GM10847 (cell line): ENCODE measurements around the gene KCNG2.

Source experiments
- POLR2A ChIP-seq: IDR thresholded peaks from 2 replicates; pipeline ENCODE4 v1.6.1; 2011; ENCODE audit not compliant: insufficient read length; ENCODE audit errors: extremely low read depth

KCNG2 gene

DNA sequence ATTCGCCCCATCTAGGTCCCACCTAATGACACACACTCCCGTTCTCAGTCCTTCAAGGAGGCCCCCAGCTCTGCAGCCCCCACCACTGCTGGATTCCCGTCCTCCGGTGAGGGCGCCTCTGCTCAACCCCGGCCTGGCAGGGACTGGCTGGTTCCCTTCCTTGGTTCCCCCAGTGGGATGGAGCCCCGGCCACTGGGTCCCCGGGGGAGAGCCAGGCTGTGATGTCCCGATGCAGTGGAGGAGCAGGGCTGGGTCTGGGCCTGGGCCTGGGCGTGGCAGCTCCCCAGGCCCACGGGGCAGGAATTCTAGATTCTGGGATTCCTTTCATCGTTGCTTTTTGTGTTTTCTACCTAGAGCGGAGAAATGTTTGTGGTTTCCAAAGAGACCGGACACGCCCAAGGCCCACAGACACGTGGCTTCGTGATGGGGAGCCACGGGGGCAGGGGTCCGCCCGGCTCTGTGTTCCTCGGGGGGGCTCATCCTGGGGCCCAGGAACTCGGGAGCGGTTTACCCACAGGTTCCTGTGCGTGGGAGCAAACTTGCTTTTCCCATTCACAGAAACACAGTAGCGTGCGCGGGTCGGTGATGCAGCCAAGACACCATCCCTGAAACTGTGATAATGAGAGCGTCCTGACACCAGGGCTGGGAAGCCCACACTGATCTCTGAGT lies 86.7 kb downstream of the KCNG2 start:
- no peak for TF ChIP-seq POLR2A

DNA sequence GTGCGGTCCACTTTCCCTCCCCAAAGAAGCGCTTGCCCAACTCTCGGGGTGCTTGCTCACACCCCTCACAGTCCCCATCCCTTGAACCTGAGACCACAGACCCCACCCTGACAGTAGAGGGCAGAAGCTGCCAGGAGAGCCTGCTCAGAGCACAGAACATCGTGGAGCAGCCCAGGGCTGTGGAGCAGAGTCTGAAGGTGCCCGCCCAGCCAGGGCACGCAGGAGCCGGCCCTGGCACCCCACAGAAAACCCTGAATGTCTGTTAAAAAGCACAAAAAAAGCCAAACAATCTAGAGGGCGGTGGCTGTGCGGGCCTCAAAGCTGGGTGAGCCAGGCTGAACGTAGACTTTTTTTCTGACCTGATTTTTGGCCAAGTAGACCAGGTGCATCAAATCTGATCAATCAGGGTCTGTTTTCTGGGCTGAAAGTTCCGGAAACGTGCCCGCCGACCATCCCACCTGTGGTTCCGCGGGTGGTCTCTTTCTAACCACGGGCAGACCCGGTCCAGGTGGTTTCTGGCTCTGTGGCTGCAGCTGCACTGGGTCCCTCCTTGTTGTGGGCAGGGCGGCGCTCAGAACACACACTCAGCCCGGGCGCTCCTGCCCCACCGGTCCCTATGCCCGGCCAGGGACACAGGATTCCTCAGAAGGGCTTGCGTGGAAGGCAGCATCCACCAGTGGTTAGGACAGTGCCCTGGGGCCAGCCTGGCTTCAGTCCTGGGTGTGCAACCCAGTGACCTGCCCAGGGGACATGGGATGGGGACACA lies 87.4 kb downstream of the KCNG2 start:
- no peak for TF ChIP-seq POLR2A

DNA sequence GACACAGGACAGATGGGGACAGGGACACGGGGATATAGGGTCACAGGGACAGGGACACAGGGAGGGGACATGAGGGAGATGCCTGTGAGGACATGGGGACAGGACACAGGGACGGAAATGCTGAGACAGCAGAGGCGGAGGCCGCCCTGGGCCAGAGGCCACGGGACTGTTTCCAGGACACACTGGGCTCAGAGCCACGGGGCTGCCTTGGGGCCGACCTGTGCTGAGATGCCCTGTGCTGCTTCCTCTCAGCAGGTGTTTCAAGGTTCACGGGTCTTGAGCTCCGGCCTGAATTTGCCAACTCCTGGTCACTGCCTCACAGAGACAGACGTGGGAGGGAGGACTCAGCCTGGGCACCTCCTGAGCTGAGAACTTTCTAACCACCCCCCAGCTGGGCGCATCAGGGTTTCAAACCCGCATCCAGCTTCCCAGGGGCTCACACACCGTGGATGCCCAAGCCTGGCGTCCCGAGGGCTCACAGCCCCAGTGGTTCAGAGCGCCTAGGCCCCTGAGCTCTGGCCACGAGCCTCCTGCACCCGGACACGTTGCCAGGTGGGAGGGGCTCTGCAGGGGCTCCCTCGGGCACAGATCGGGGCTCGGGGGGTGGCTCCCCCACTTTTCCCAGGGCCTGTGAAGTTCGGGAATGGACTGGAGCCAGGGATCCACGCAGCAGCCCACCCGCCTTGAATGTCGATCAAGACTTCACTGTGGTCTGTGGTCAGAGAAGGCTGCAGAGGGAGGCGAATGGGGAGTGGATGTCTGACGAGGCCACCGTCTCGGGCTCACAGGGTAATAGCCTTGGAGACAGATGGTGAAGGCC lies 89.7 kb downstream of the KCNG2 start:
- no peak for TF ChIP-seq POLR2A

DNA sequence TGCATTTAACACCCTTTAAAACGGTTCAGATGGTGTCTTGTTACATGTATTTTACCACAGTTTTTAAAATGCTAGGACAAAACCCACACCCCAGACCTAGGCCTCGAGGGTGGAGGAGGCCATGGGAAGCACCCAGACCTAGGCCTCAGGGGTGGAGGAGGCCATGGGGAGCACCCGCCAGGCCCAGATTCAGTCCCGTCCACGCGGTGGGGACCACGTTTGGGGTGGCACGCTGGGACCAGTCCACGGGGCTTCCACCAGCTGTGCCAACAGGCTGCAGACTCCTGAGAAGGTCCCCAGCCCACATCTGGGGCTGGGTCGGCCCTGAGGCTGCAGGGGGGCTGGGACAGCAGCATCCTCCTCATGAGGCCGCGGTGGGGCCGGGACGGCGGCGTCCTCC lies 90.3 kb downstream of the KCNG2 start:
- no peak for TF ChIP-seq POLR2A

DNA sequence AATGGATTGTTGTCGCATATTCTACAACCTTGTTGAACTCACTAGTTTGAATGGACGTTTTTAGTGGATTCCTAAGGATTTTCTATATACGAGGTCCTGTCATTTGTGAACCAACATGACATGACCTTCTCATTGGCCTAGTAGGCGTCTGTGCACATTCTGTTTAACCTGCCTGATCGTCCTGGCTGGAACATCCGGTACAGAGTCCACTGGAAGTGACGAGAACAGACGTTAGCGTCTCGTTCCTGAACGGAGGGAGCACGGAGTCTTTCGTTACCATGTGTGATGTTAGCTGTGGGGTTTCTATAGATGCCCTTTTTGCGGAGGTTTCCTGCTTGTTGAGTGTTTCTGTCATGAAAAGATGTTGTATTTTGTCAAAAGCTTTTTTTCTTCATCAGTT lies 91.8 kb downstream of the KCNG2 start:
- TF ChIP-seq POLR2A, result no peak

DNA sequence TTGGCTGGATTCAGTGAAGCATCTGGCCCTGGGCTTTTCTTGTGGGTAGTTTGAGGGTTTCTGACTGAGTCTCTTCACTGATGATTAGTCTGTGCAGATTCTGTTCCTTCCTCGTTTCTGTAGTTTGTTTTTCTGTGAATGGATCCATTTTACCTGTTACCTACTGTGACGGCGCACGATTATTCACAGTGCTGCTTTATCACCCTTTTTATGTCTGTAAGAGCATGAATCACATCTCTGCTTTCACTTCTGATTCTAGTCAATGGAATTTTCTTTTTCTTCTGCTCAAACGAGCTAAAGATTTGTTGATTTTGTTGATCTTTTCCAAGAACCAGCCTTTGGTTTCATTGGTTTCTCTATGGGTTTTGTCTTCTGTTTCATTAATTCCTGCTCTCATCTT lies 92.9 kb downstream of the KCNG2 start:
- TF ChIP-seq POLR2A, result no peak

DNA sequence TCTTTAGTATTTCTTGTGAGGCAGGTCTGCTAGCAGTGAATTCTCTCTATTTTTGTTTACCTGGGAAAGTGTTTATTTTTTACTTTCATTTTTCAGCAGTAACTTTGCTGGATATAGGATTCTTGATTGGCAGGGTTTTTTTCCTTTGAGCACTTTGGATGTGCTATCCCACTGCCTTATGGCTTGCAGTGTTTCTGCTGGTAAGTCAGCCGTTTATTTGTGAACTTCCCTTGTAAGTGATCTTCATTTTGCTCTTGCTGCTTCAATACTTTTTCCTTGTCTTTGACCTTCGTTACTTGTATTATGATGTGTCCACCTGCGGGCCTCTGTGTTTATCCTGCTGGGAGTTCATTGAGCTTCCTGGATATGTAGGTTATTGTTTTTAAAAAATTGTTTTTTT lies 99.0 kb downstream of the KCNG2 start:
- TF ChIP-seq POLR2A, result no peak

DNA sequence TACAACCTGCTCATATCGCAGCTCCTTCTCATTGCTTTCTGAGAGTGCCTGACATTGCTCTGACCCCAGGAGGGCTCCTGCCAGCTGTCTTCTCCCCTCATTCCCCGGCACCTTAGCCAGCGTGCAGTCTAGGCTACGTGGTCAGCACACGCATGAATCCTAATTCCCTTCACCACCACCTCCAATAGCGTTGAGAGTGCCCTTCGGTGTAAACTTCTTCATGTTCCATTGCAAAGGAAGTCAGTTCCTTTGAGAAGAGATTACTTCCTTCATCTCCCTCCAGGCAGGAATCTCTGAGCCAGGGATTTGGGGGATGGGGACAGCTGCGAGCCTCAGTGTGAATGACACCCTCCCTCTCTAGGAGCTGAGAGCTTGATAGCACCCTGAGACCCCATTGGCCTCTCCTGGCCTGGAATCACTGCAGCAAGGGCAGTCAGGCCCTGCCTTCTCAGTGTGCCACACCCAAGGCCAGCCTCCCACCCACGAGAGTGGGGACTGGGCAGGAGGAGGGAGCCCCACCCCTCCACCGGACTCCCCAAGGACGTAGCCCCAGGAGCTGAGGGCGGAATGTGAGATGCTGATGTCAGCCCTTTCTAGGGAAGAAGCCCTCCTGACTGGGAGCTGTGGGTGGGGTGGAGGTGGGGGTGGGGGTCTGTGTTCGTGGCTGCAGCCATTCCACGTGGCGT lies 100.3 kb downstream of the KCNG2 start:
- TF ChIP-seq POLR2A, result no peak

DNA sequence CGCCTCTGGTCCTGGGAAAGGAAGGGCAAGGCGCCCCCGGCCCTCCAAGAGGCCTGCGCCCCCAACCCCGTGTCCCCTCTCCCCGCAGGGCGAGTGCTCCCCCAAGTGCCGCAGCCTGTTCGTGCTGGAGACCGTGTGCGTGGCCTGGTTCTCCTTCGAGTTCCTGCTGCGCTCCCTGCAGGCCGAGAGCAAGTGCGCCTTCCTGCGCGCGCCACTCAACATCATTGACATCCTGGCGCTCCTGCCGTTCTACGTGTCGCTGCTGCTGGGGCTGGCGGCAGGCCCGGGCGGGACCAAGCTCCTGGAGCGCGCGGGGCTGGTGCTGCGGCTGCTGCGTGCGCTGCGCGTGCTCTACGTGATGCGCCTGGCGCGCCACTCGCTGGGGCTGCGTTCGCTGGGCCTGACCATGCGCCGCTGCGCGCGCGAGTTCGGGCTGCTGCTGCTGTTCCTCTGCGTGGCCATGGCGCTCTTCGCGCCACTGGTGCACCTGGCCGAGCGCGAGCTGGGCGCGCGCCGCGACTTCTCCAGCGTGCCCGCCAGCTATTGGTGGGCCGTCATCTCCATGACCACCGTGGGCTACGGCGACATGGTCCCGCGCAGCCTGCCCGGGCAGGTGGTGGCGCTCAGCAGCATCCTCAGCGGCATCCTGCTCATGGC lies 101.3 kb downstream of the KCNG2 start:
- TF ChIP-seq POLR2A, result no peak

DNA sequence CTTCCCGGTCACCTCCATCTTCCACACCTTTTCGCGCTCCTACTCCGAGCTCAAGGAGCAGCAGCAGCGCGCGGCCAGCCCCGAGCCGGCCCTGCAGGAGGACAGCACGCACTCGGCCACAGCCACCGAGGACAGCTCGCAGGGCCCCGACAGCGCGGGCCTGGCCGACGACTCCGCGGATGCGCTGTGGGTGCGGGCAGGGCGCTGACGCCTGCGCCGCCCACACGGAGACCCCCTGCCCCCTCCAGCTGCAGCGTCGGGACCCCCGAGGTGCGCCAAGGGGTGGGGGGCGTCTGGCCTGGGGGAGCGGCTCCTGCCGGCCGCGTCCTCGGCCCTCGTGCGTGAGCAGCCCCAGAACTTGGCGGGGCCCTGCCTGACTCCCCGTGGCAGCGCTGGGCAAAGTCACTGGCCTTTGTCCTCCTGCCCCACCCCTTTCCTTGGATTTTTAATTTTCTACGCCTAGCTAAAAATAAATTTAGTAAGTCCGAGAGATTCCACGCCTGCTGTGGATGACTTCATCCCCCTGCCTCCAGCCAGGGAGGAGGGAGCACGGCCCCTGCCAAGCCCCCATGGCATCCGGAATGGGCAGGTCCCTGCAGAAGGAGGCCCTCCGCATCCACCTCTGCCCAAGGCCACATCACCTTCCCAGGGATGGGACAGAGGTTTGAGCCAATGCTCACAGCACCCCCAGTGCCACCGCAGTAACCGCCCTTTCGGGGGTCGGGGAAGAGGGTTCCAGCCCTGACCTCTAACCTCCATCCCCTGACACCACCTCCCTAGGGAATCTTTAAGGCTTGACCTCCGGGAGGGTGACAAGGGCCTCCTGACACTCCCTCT lies 102.1 kb downstream of the KCNG2 start:
- no peak for TF ChIP-seq POLR2A

DNA sequence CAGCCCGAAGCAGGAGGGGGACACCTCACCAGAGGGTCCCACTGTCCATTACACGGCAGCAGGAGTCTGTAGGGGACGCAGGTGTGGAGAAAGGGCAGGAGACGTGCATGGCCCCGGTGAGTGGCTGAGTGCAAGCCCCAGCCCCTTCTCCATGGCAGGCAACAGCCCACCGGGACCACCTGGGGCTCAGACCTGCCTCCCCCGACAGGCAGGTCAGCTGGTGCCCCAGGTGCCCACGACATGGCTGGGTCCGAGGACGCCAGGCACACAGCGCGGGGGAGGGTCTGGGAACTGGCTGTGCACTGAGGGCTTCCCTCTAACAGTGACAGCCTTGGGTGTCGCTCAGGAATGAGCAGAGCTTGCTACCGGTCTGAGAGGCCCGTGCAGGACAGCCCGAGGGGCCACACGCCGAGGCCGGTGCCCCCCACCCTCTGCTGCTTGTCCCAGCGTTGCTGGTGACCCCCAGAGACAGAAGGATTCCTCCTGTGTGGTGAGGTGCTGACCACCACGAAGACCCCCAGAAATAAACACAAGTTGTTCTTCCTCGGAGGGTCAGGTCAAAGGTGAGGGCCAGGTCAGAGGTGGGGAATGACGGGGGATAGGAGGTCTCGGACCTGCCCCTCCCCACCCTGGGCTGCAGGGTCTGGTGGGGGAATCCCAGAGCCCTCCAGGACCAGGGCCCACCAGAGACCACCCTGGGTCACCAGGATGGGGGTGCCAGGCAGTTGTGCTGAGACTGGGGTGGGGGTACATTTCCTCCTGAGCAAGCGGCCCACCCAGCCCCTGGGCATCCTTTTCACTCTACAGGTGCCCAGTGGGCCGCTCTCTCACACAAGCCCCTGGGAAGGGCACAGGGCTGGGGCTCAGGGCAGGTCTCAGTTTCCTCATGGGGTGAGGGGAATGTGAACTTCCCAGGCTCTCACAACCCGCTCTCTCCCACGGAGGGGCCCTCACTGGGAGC lies 103.2 kb downstream of the KCNG2 start:
- no peak for TF ChIP-seq POLR2A

DNA sequence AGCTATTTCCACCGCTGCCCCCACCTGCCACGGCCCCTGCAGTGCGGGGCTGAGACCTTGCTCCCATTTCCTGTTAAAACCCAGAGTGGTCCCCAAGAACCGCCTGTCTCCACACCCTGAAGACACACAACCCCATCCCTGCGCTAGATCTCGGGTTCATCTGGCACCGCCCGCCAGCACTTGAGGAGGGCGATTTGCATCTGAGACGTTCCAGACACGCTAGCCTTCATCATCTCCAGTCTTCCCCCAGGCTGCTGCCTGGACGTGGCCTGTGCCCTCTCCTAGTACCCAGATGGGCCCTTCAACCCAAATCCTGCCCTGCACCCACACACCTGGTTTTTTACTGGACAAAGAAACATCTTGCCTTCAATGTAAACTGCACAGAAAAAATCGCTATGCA lies 103.9 kb downstream of the KCNG2 start:
- TF ChIP-seq POLR2A, result no peak

DNA sequence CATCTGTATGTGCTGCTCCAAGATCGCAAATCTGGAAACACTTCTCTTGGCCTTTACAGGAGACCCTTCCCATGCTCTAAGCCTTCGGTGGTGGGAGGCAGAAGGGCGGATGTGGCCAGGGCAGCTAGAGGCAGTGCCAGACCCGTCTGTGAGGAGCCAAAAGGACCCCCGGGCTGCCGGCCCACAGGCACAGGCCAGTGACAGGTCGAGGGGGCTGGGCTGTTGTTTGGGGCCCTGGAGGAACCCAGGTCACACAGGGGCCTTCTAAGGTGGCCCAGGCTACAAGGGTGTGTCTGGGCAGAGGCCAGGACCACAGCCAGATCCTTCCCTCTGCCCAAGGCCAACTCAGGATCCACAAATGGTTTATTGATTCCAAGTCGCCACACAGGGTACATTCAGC lies 104.3 kb downstream of the KCNG2 start:
- TF ChIP-seq POLR2A, result no peak

DNA sequence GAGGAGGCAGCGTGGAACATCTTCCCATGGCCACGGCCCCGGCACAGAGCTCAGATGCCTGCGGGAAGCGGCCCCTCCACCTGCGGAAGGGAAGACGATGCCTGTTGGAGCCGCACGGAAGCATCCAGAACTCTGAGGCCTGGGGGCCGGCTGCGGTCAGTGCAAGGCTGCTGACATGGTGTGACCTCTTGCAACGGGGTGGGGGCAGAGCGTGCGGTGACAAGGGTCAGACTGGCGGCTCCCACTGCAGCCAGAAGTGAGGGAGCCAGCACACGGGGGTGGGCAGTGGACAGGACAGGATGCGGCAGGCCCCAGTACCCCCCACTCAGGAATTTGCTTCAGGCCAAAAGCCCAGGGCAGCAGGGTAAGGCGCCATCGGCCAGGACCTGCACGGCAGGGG lies 104.9 kb downstream of the KCNG2 start:
- TF ChIP-seq POLR2A, result no peak
